Progenitor cell of endocrine pancreas (in vitro differentiated cells): Measurements from ENCODE around the gene NOTCH1. TPM values are rescaled to one million over a fixed set of nuclear protein-coding genes. Genes with fewer than 3 reads are reported as not detected.
A peak's percentile ranks its signal among the peaks of the same experiment; 100 is the strongest.

Experiments used
- DNase-seq: peaks from one replicate; pipeline ENCODE4 v3.0.0; 2021; ENCODE audit warnings: low spot score; ENCODE audit not compliant: unreplicated experiment
- H3K27ac Mint-ChIP-seq: 2 replicates; pipeline ENCODE4 v1.8.0; 2021; ENCODE audit warnings: mild to moderate bottlenecking, moderate library complexity, mixed read lengths
- H3K27me3 Mint-ChIP-seq: 2 replicates; pipeline ENCODE4 v1.8.0; 2021; ENCODE audit warnings: mixed read lengths
- H3K36me3 Mint-ChIP-seq: 2 replicates; pipeline ENCODE4 v1.8.0; 2022; ENCODE audit warnings: mixed read lengths; ENCODE audit not compliant: insufficient read depth
- H3K4me1 Mint-ChIP-seq: 2 replicates; pipeline ENCODE4 v1.8.0; 2021; ENCODE audit warnings: low read depth, mixed read lengths
- H3K4me3 Mint-ChIP-seq: 2 replicates; pipeline ENCODE4 v1.8.0; 2021; ENCODE audit warnings: low read depth, mild to moderate bottlenecking, moderate library complexity, mixed read lengths
- H3K9me3 Mint-ChIP-seq: 2 replicates; pipeline ENCODE4 v1.8.0; 2021; ENCODE audit warnings: low read depth, mixed read lengths
- total RNA-seq: library from RNA; stranded (reverse); gene quantifications from 2 replicates; pipeline ENCODE4 v1.2.1, GENCODE V29; 2021
- TF ChIP-seq, protein P1 (sequence below): fragments of 200-600 bp; sonication (generic); IDR thresholded peaks from one replicate; pipeline ENCODE4 v1.5.0; 2021; ENCODE audit warnings: antibody characterized with exemption, mild to moderate bottlenecking; ENCODE audit not compliant: unreplicated experiment

Gene NOTCH1
- total RNA-seq, 1 donor from 2014 or later, result 130 TPM

DNA sequence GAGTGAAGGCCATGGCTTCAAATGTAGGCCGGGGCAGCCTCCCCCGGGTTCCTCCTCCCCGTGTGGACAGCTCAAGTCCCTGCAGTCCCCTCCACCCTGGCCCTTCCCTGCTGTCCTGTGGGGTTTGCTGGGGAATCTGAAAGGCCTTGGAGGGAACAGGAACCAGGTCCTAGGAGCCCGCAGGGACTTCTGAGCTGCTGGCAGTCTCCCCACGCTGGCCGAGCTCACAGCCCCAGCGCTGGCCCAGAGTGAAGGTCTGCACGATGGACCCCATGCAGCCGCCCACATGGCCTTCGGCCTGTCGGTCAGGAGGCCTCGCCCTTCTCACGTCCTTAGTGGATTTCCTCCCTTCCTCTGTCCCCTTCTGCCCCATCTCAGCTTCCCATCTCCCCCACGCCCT, 25.7 kb upstream of the NOTCH1 start:
- no peak for DNase-seq
- Mint-ChIP-seq H3K9me3 (no peaks in the 10 kb centered on the region), H3K36me3 (no peaks in the 10 kb centered on the region), H3K4me1 (peaks cover 25% of the 10 kb centered on the region), H3K4me3 (no peak overlapping the region), H3K27me3 (peaks cover 13% of the 10 kb centered on the region), H3K27ac (peak overlapping the region; percentile 88)
- TF ChIP-seq, protein P1, sequence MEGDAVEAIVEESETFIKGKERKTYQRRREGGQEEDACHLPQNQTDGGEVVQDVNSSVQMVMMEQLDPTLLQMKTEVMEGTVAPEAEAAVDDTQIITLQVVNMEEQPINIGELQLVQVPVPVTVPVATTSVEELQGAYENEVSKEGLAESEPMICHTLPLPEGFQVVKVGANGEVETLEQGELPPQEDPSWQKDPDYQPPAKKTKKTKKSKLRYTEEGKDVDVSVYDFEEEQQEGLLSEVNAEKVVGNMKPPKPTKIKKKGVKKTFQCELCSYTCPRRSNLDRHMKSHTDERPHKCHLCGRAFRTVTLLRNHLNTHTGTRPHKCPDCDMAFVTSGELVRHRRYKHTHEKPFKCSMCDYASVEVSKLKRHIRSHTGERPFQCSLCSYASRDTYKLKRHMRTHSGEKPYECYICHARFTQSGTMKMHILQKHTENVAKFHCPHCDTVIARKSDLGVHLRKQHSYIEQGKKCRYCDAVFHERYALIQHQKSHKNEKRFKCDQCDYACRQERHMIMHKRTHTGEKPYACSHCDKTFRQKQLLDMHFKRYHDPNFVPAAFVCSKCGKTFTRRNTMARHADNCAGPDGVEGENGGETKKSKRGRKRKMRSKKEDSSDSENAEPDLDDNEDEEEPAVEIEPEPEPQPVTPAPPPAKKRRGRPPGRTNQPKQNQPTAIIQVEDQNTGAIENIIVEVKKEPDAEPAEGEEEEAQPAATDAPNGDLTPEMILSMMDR, result no peak

DNA sequence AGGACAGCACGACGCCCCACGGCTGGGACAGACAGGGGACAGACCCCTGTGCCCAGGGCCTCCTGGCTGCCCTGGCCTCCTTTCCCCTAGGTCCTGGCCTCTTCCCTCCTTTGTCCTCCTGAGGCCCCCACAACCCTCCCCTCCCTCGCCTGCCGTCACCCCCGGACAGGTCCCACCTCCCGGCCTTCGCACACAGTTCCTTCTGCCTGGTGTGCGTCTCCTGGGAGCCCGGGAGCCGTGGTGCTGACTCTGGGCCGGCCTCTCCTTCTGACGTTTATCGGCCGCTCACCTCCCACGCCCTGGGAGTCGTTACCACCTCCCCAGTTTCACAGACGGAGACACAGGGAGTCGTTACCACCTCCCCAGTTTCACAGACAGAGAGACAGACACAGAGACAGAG, 25.1 kb upstream of the NOTCH1 start:
- Mint-ChIP-seq H3K9me3 (no peaks in the 10 kb centered on the region), H3K27ac (peak overlapping the region; percentile 69), H3K4me3 (no peak overlapping the region), H3K36me3 (no peaks in the 10 kb centered on the region), H3K27me3 (peaks cover 13% of the 10 kb centered on the region), H3K4me1 (peaks cover 25% of the 10 kb centered on the region)
- DNase-seq, result no peak
- TF ChIP-seq, protein P1, result no peak

DNA sequence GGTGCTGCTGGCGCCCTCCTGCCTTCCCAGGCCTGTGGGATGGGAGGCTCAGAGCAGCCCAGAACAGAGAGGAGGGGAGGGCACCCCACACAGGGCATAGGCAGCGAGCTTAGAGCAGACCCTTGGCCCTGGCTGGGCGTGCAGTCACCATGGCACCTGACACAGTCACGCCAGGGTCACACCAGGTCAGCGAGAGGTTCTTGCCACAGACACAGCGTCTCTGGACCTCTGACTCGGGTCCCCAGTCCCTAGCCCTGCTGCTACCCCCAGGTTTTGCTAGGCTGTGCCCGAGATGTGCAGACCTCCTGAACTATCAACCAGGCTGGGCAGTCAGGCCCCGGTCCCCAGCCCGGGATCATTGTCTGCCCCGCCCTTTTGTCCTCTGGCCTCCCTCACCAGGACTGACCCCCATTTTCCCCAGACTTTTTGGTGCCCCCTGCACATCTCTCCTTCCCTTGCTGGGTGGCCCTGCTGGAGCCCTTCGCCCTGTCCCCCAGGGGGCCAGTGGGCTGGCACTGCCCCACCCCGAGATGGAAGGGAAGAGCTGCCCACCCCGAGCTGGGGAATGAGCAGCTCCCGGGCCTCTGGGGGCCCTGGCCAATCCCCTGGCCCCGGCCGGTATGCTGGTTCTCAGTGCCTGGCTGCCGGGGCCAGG, 24.5 kb upstream of the NOTCH1 start:
- DNase-seq, result no peak
- Mint-ChIP-seq H3K36me3 (no peaks in the 10 kb centered on the region), H3K4me1 (peaks cover 27% of the 10 kb centered on the region), H3K4me3 (no peak overlapping the region), H3K9me3 (no peaks in the 10 kb centered on the region), H3K27ac (no peak overlapping the region), H3K27me3 (peaks cover 15% of the 10 kb centered on the region)
- TF ChIP-seq, protein P1, result no peak

DNA sequence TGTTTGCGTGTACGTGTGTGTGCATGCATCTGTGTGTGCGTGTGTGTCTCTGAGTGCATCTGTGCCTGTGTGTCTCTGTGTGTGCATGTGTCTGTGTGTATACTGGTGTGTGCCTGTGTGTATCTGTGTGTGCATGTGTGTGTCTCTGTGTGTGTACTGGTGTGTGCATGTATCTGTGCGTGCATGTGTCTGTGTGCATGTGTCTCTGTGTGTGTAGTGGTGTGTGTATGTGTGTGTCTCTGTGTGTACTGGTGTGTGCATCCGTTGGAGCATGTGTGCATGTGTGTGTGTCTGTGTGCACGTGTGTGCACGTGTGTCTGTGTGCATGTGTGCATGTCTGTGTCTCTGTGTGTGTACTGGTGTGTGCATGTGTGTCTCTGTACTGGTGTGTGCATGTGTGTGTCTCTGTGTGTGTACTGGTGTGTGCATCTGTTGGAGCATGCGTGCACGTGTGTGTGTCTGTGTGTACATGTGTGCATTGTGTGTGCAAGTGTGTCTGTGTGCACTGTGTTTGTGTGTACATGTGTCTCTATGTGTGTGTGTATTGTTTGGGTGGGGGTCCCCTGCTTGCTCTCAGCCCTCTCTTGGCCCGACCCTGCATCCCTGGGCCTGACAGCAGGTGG, 23.8 kb upstream of the NOTCH1 start:
- no peak for DNase-seq
- H3K4me3 Mint-ChIP-seq, result no peak overlapping the region
- peaks cover 28% of the 10 kb centered on the region for H3K4me1 Mint-ChIP-seq
- TF ChIP-seq, protein P1, result no peak
- H3K27ac Mint-ChIP-seq, result no peak overlapping the region
- H3K27me3 Mint-ChIP-seq, result peaks cover 19% of the 10 kb centered on the region
- H3K9me3 Mint-ChIP-seq, result no peaks in the 10 kb centered on the region
- H3K36me3 Mint-ChIP-seq, result no peaks in the 10 kb centered on the region

DNA sequence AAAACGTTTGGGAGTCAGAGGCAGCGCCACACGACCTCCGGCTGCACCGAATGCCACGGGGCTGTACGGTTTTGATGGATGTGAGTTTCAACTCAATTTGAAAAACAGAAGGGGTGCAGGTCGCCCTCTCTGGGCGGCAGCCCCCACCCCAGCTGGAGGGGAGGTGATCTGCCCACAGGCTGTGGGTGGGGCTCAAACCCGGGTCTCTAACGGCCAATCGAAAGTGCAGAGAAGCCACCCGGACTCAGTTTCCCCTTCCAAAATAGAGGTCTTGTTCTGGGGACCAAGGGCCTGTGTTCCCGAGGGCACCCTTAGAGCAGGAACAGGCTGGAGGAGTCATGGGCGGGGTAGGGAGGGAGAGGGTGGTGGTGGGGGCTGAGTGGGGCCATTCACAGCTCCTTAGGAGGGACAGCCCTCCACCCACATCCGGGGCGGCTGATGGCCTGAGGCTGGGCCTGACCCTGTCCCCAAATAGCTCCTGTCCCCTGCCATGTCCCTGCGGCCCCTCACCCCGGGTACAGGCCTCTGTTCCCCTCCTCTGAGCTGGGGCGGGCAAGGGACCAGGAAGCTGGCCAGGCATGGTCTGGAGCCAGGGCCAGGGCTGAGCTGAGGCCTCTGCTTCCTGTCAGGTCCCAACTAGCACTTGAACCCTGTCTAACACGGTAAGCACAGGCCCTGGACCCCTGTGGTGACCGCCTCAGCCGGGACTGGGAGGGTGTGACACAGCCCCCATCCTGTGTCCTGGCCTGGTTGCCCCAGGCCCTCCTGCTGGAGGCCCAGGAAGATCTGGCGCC, 22.6 kb upstream of the NOTCH1 start:
- H3K4me3 Mint-ChIP-seq, result no peak overlapping the region
- H3K27ac Mint-ChIP-seq, result peak overlapping the region; percentile 33
- H3K4me1 Mint-ChIP-seq, result peaks cover 26% of the 10 kb centered on the region
- no peaks in the 10 kb centered on the region for H3K36me3 Mint-ChIP-seq
- TF ChIP-seq, protein P1, result no peak
- no peak for DNase-seq
- no peaks in the 10 kb centered on the region for H3K9me3 Mint-ChIP-seq
- H3K27me3 Mint-ChIP-seq, result peaks cover 16% of the 10 kb centered on the region
